Esophagus (tissue), 2 donors: ENCODE data around the gene MORF4L1. TPM values are rescaled to one million over a fixed set of nuclear protein-coding genes. Genes with fewer than 3 reads are reported as not detected.
"Not testable (repeated sequence)": the region's sequence is repeated elsewhere in the genome, so short reads cannot be mapped to it uniquely, and the experiment has no call there.

Source experiments
- H3K27ac ChIP-seq, 2 donors: one replicate each; pipeline ENCODE4 v1.5.1; 2013; ENCODE audit warnings: low read depth in 2 of 2, mild to moderate bottlenecking in 2 of 2, inconsistent platforms in 1 of 2, low read length in 1 of 2, moderate library complexity in 1 of 2
- H3K27me3 ChIP-seq, 2 donors: one replicate each; pipeline ENCODE4 v1.6.1; 2013; ENCODE audit warnings: low read length in 2 of 2, control low read depth in 1 of 2, mild to moderate bottlenecking in 1 of 2; ENCODE audit not compliant: insufficient read depth in 2 of 2, control insufficient read depth in 1 of 2
- H3K36me3 ChIP-seq, 2 donors: one replicate each; pipeline ENCODE4 v1.6.1; 2013; ENCODE audit warnings: low read length in 1 of 2; ENCODE audit not compliant: control insufficient read depth in 2 of 2, insufficient read depth in 2 of 2
- H3K4me1 ChIP-seq, 2 donors: one replicate each; pipeline ENCODE4 v1.6.1; 2013; ENCODE audit warnings: low read length in 1 of 2; ENCODE audit not compliant: control insufficient read depth in 2 of 2, insufficient read depth in 2 of 2
- H3K4me3 ChIP-seq, 2 donors: one replicate each; pipeline ENCODE4 v1.5.1; 2013; ENCODE audit warnings: low read length in 2 of 2, mild to moderate bottlenecking in 2 of 2, low read depth in 1 of 2, moderate library complexity in 1 of 2
- H3K9me3 ChIP-seq, 2 donors: one replicate each; pipeline ENCODE4 v1.6.1; 2013; ENCODE audit warnings: mild to moderate bottlenecking in 2 of 2, low read depth in 1 of 2, low read length in 1 of 2, moderate library complexity in 1 of 2; ENCODE audit not compliant: control insufficient read depth in 2 of 2, insufficient read depth in 1 of 2
- WGBS, 2 donors: extraction: QIAGEN DNeasy Blood & Tissue Kit; methylation state at CpG; one replicate each; pipeline ENCODE4 v1.1.7; 2013; 5-methylcytosine and 5-hydroxymethylcytosine counted together
- polyA plus RNA-seq, 2 donors: library from polyadenylated mRNA; stranded (reverse); fragments of 200-250 nt; gene quantifications; one replicate each; pipeline ENCODE4 v1.2.3, GENCODE V29; 2013
- donor health status: healthy with polysubstance abuse.
- donor health status: Bipolar disorder and iron deficiency.

The MORF4L1 gene
- polyA plus RNA-seq, 2 donors, result 47.6 to 126 TPM

GRCh38 chr15:78854833-78855372, 17.8 kb upstream of the MORF4L1 start:
- Histone ChIP-seq H3K27me3 (no peaks in the 10 kb centered on the region), H3K36me3 (no peaks in the 10 kb centered on the region), H3K27ac (no peak overlapping the region), H3K4me3 (no peak overlapping the region), H3K9me3 (no peaks in the 10 kb centered on the region), H3K4me1 (no peaks in the 10 kb centered on the region)
- WGBS, 2 donors, result 89 to 93% methylated on average over 2 of the region's 2 CpGs

- Histone ChIP-seq H3K27me3 (no peaks in the 10 kb centered on the region), H3K4me3 (no peak overlapping the region), H3K9me3 (no peaks in the 10 kb centered on the region), H3K27ac (no peak overlapping the region), H3K4me1 (no peaks in the 10 kb centered on the region), H3K36me3 (no peaks in the 10 kb centered on the region)
- WGBS, 2 donors, result 46 to 57% methylated on average over 4 of the region's 4 CpGs
These were observed 16.9 kb upstream of the MORF4L1 start for GRCh38 chr15:78855746-78856145.

GRCh38 chr15:78859971-78860719, 12.5 kb upstream of the MORF4L1 start:
- H3K27ac ChIP-seq, result peak overlapping the region; percentile 38 to 78
- H3K9me3 ChIP-seq, result no peaks in the 10 kb centered on the region
- peak overlapping the region; percentile 37 to 57 for H3K4me3 ChIP-seq
- H3K4me1 ChIP-seq, result no peaks in the 10 kb centered on the region
- no peaks in the 10 kb centered on the region for H3K36me3 ChIP-seq
- no peaks in the 10 kb centered on the region for H3K27me3 ChIP-seq
- 1% methylated on average over 28 of the region's 28 CpGs for WGBS, 2 donors

GRCh38 chr15:78865585-78865984, 7.1 kb upstream of the MORF4L1 start:
- not testable (repeated sequence) for H3K4me3 ChIP-seq, H3K4me1 ChIP-seq, H3K9me3 ChIP-seq, H3K36me3 ChIP-seq, H3K27ac ChIP-seq, H3K27me3 ChIP-seq
- WGBS, 2 donors, result 96 to 97% methylated on average over 10 of the region's 10 CpGs

- not testable (repeated sequence) for H3K27ac ChIP-seq, H3K4me1 ChIP-seq, H3K27me3 ChIP-seq, H3K9me3 ChIP-seq, H3K36me3 ChIP-seq, H3K4me3 ChIP-seq
- WGBS, 2 donors, result 80 to 81% methylated on average over 8 of the region's 8 CpGs
These were observed 6.7 kb upstream of the MORF4L1 start for GRCh38 chr15:78866031-78866430.

GRCh38 chr15:78866803-78867202, 5.9 kb upstream of the MORF4L1 start:
- Histone ChIP-seq H3K36me3 (no peaks in the 10 kb centered on the region), H3K27ac (no peak overlapping the region), H3K9me3 (no peaks in the 10 kb centered on the region), H3K4me3 (no peak overlapping the region), H3K27me3 (no peaks in the 10 kb centered on the region), H3K4me1 (no peaks in the 10 kb centered on the region)
- 67% methylated on average over 4 of the region's 4 CpGs for WGBS, 2 donors

- no peak overlapping the region for H3K4me3 ChIP-seq
- no peak overlapping the region for H3K27ac ChIP-seq
- 94 to 98% methylated on average over 3 of the region's 3 CpGs for WGBS, 2 donors
- no peaks in the 10 kb centered on the region for H3K27me3 ChIP-seq
- no peaks in the 10 kb centered on the region for H3K9me3 ChIP-seq
- H3K36me3 ChIP-seq, result no peaks in the 10 kb centered on the region
- H3K4me1 ChIP-seq, result no peaks in the 10 kb centered on the region
These were observed 4.3 kb upstream of the MORF4L1 start for GRCh38 chr15:78868366-78868765.

GRCh38 chr15:78871483-78872127, 1.1 kb upstream of the MORF4L1 start:
- not testable (repeated sequence) for H3K4me1 ChIP-seq, H3K27ac ChIP-seq, H3K27me3 ChIP-seq, H3K36me3 ChIP-seq, H3K4me3 ChIP-seq, H3K9me3 ChIP-seq
- 78 to 81% methylated on average over 24 of the region's 24 CpGs for WGBS, 2 donors

- no peaks in the 10 kb centered on the region for H3K4me1 ChIP-seq
- no peaks in the 10 kb centered on the region for H3K27me3 ChIP-seq
- 0 to 1% methylated on average over 64 to 75 of the region's 75 CpGs for WGBS, 2 donors
- H3K36me3 ChIP-seq, result no peaks in the 10 kb centered on the region
- peak overlapping the region; percentile 97 for H3K4me3 ChIP-seq
- peak overlapping the region; percentile 100 for H3K27ac ChIP-seq
- no peaks in the 10 kb centered on the region for H3K9me3 ChIP-seq
These were observed 492 bp downstream of the MORF4L1 start for GRCh38 chr15:78872972-78873792.
